AG04450 (cell line): Measurements from ENCODE around the gene ZSWIM5. TPM values are rescaled to one million over a fixed set of nuclear protein-coding genes. Genes with fewer than 3 reads are reported as not detected.
"Not testable (repeated sequence)": the region's sequence is repeated elsewhere in the genome, so short reads cannot be mapped to it uniquely, and the experiment has no call there.

ENCODE experiments used
- CTCF ChIA-PET: fragments of 300-600, 350-600 bp; formaldehyde crosslinking; extraction: SDS; loops from one replicate; lab custom pipeline; 2022; ENCODE audit warnings: antibody characterized with exemption, inconsistent platforms; lab: Charles Lee
- POLR2A ChIA-PET: fragments of 350-600 bp; formaldehyde crosslinking; extraction: SDS; loops from one replicate; lab custom pipeline; 2021; ENCODE audit warnings: antibody characterized with exemption, inconsistent platforms; lab: Yijun Ruan, JAX
- DNase-seq: peaks from one replicate; pipeline ENCODE4 v3.0.0-alpha.2; 2011; ENCODE audit warnings: low read depth, low spot score
- H3K27ac ChIP-seq: one replicate; pipeline ENCODE4 v1.5.1; 2012; ENCODE audit warnings: low read depth, low read length, control low read depth
- H3K27me3 ChIP-seq: one replicate; pipeline ENCODE4 v1.6.0; 2012; ENCODE audit warnings: low read length; ENCODE audit not compliant: control insufficient read depth, insufficient read depth
- H3K4me3 ChIP-seq: 2 replicates; pipeline ENCODE4 v1.5.1; 2011; ENCODE audit warnings: mild to moderate bottlenecking, low read depth, low read length, control low read depth
- H3K9me3 ChIP-seq: 2 replicates; pipeline ENCODE4 v1.5.1; 2012; ENCODE audit warnings: low read length; ENCODE audit not compliant: control insufficient read depth, insufficient read depth
- polyA plus RNA-seq: library from polyadenylated mRNA; depleted of rRNA; stranded (reverse); fragments of >200 nt; gene quantifications from 2 replicates; pipeline ENCODE4 v1.2.3, GENCODE V29; 2011
- TF ChIP-seq, protein P1 (sequence below): IDR thresholded peaks from 2 replicates; pipeline ENCODE4 v1.5.1; 2011; ENCODE audit warnings: low read depth, low read length, control low read depth, inconsistent platforms

Gene ZSWIM5
- polyA plus RNA-seq, 1 experiment: 0.06 TPM

- no peak overlapping the region for H3K27ac ChIP-seq
- H3K4me3 ChIP-seq: no peak overlapping the region
- H3K27me3 ChIP-seq: peaks cover 6% of the 10 kb centered on the region
- POLR2A ChIA-PET: no interaction called here
- TF ChIP-seq, protein P1, sequence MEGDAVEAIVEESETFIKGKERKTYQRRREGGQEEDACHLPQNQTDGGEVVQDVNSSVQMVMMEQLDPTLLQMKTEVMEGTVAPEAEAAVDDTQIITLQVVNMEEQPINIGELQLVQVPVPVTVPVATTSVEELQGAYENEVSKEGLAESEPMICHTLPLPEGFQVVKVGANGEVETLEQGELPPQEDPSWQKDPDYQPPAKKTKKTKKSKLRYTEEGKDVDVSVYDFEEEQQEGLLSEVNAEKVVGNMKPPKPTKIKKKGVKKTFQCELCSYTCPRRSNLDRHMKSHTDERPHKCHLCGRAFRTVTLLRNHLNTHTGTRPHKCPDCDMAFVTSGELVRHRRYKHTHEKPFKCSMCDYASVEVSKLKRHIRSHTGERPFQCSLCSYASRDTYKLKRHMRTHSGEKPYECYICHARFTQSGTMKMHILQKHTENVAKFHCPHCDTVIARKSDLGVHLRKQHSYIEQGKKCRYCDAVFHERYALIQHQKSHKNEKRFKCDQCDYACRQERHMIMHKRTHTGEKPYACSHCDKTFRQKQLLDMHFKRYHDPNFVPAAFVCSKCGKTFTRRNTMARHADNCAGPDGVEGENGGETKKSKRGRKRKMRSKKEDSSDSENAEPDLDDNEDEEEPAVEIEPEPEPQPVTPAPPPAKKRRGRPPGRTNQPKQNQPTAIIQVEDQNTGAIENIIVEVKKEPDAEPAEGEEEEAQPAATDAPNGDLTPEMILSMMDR: no peak
- CTCF ChIA-PET: no interaction called here
- DNase-seq: no peak
- no peaks in the 10 kb centered on the region for H3K9me3 ChIP-seq
Measured at GRCh38 chr1:45093334-45093733, 113.1 kb downstream of the ZSWIM5 start.

DNA sequence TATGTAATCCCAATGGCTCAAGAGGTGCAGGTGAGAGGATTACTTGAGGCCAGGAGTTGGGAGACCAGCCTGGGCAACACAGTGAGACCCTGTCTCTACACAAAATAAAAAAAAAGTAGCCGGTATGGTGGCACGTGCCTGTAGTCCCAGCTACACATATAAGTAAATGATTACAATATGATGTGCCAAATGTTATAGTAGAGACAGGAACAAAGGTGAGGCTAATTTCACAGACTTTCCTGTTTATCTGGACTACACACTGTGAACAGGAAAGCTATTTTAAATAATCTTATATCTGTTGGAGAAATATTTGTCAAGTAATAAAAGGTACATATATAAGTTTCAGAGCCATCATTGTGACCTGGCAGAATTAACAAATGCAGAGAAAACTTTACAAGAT, 116.7 kb downstream of the ZSWIM5 start:
- Histone ChIP-seq H3K27me3 (peaks cover 6% of the 10 kb centered on the region), H3K9me3 (no peaks in the 10 kb centered on the region), H3K4me3 (no peak overlapping the region), H3K27ac (no peak overlapping the region)
- ChIA-PET CTCF (no interaction called here), POLR2A (no interaction called here)
- no peak for DNase-seq
- TF ChIP-seq, protein P1: no peak

- TF ChIP-seq, protein P1: no peak
- POLR2A ChIA-PET: no interaction called here
- no peaks in the 10 kb centered on the region for H3K27me3 ChIP-seq
- no peaks in the 10 kb centered on the region for H3K9me3 ChIP-seq
- no peak overlapping the region for H3K27ac ChIP-seq
- no peak for DNase-seq
- CTCF ChIA-PET: no interaction called here
- H3K4me3 ChIP-seq: no peak overlapping the region
Measured at GRCh38 chr1:45084562-45084961, 121.8 kb downstream of the ZSWIM5 start.

DNA sequence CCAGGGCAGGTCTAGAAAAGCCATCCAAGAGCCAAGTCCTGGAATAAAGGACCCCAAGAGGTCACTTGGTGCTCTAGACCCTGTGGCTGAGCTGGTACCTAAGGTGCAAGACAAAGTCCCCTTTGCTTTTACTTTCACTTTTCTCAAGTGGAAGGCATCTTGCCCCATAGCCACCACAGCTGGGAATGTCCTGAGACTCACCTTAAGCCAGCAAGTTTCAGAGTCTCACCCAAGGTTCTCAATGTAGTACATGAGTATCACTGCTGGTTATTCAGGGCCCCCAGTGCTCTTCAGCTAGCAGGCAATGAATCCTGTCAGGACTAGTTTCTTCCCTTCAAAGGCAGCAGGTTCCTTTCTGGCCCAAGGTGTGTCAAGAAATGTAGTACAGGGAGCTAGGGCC, 126.9 kb downstream of the ZSWIM5 start:
- H3K27ac ChIP-seq: no peak overlapping the region
- no peaks in the 10 kb centered on the region for H3K27me3 ChIP-seq
- POLR2A ChIA-PET: interaction anchor here (0.6 kb wide), 1 partner anchor 224 kb away, joined by 3 read pairs; no protein-coding TSS in a partner anchor
- DNase-seq: no peak
- H3K4me3 ChIP-seq: no peak overlapping the region
- no peaks in the 10 kb centered on the region for H3K9me3 ChIP-seq
- CTCF ChIA-PET: no interaction called here
- TF ChIP-seq, protein P1: no peak

DNA sequence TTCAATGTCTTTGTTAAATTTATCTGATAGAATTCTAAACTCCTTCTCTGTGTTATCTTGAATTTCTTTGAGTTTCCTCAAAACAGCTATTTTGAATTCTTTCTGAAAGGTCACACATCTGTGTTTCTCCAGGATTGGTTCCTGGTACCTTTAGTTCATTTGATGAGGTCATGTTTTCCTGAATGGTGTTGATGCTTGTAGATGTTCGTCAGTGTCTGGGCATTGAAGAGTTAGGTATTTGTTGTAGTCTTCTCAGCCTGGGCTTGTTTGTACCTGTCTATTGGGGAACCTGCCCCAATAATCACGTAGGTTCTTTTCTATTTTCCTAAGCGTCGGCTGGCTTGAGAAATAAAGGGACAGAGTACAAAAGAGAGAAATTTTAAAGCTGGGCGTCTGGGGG, 129.4 kb downstream of the ZSWIM5 start:
- H3K4me3 ChIP-seq, DNase-seq, H3K27me3 ChIP-seq, H3K9me3 ChIP-seq, CTCF ChIA-PET, POLR2A ChIA-PET, H3K27ac ChIP-seq: not testable (repeated sequence)

GRCh38 chr1:45071567-45071966, 134.8 kb downstream of the ZSWIM5 start:
- POLR2A ChIA-PET: no interaction called here
- Histone ChIP-seq H3K4me3 (no peak overlapping the region), H3K27ac (no peak overlapping the region), H3K27me3 (no peaks in the 10 kb centered on the region), H3K9me3 (no peaks in the 10 kb centered on the region)
- CTCF ChIA-PET: no interaction called here
- TF ChIP-seq, protein P1: no peak
- DNase-seq: no peak
